DND-41 (cell line): ENCODE results near the gene NIBAN1.

Experiments used
- ATAC-seq: fragments of 200-7000 bp; cut with Tn5 transposase; 3 replicates; pipeline ENCODE4 v1.9.1; 2021; ENCODE audit warnings: low read depth; ENCODE audit not compliant: insufficient read depth
- DNase-seq: peaks from one replicate; pipeline ENCODE4 v3.0.0-alpha.2; 2020
- H2AFZ ChIP-seq: 2 replicates; pipeline ENCODE4 v1.6.0; 2012; ENCODE audit warnings: low read depth, low read length
- H3K27ac ChIP-seq: 2 replicates; pipeline ENCODE4 v1.5.1; 2012; ENCODE audit warnings: low read length, inconsistent platforms
- H3K27me3 ChIP-seq: fragments of 200-600 bp; sonication (generic); 2 replicates; pipeline ENCODE4 v1.6.0; 2012; ENCODE audit warnings: low read length, mild to moderate bottlenecking, inconsistent platforms; ENCODE audit not compliant: insufficient read depth, poor library complexity
- H3K36me3 ChIP-seq: 2 replicates; pipeline ENCODE4 v1.5.1; 2012; ENCODE audit warnings: low read length, inconsistent platforms; ENCODE audit not compliant: insufficient read depth
- H3K4me1 ChIP-seq: 2 replicates; pipeline ENCODE4 v1.5.1; 2012; ENCODE audit warnings: mild to moderate bottlenecking, low read length; ENCODE audit not compliant: insufficient read depth
- H3K4me2 ChIP-seq: 2 replicates; pipeline ENCODE4 v1.6.0; 2012; ENCODE audit warnings: mild to moderate bottlenecking, moderate library complexity, low read length, inconsistent platforms; ENCODE audit not compliant: insufficient read depth
- H3K4me3 ChIP-seq, 2 experiments: fragments of 200-600 bp in 1 of 2; shearing (Covaris generic) in 1 of 2; 2 replicates each; pipeline ENCODE4 v1.5.1; 2012 to 2016; ENCODE audit warnings: inconsistent platforms in 2 of 2, low read length in 2 of 2, mild to moderate bottlenecking in 2 of 2, low read depth in 1 of 2, moderate library complexity in 1 of 2
- H3K79me2 ChIP-seq: 2 replicates; pipeline ENCODE4 v1.6.0; 2012; ENCODE audit warnings: low read length, inconsistent platforms; ENCODE audit not compliant: insufficient read depth
- H3K9ac ChIP-seq: 2 replicates; pipeline ENCODE4 v1.6.0; 2012; ENCODE audit warnings: low read depth, mild to moderate bottlenecking, inconsistent platforms, low read length, moderate library complexity
- H3K9me3 ChIP-seq: 2 replicates; pipeline ENCODE4 v1.5.1; 2012; ENCODE audit warnings: low read length, moderate library complexity, mild to moderate bottlenecking, inconsistent platforms; ENCODE audit not compliant: insufficient read depth, severe bottlenecking
- H4K20me1 ChIP-seq: 2 replicates; pipeline ENCODE4 v1.6.0; 2012; ENCODE audit warnings: low read length; ENCODE audit not compliant: insufficient read depth
- EZH2 ChIP-seq: IDR thresholded peaks from 3 replicates; pipeline ENCODE4 v1.6.1; 2012; ENCODE audit warnings: borderline replicate concordance, low read depth, mild to moderate bottlenecking, moderate library complexity, low read length, inconsistent platforms; ENCODE audit not compliant: severe bottlenecking
- TF ChIP-seq, protein P1 (sequence below): IDR thresholded peaks from 2 replicates; pipeline ENCODE4 v1.5.1; 2012; ENCODE audit warnings: borderline replicate concordance, low read length, moderate library complexity, mild to moderate bottlenecking; ENCODE audit not compliant: poor library complexity, severe bottlenecking; ENCODE audit errors: extremely low read depth

Gene NIBAN1, protein sequence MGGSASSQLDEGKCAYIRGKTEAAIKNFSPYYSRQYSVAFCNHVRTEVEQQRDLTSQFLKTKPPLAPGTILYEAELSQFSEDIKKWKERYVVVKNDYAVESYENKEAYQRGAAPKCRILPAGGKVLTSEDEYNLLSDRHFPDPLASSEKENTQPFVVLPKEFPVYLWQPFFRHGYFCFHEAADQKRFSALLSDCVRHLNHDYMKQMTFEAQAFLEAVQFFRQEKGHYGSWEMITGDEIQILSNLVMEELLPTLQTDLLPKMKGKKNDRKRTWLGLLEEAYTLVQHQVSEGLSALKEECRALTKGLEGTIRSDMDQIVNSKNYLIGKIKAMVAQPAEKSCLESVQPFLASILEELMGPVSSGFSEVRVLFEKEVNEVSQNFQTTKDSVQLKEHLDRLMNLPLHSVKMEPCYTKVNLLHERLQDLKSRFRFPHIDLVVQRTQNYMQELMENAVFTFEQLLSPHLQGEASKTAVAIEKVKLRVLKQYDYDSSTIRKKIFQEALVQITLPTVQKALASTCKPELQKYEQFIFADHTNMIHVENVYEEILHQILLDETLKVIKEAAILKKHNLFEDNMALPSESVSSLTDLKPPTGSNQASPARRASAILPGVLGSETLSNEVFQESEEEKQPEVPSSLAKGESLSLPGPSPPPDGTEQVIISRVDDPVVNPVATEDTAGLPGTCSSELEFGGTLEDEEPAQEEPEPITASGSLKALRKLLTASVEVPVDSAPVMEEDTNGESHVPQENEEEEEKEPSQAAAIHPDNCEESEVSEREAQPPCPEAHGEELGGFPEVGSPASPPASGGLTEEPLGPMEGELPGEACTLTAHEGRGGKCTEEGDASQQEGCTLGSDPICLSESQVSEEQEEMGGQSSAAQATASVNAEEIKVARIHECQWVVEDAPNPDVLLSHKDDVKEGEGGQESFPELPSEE

GRCh38 chr1:184974056-184974836, at the start of gene NIBAN1:
NIBAN1 (minus strand) TSS chr1:184974508; CDS start chr1:184974356, 152 bp downstream.
- Histone ChIP-seq H3K9ac (no peak within 1 kb of the TSS), H3K27me3 (peaks cover 55% of the 10 kb centered on the region)
- ATAC-seq: peak; percentile 74

DNA sequence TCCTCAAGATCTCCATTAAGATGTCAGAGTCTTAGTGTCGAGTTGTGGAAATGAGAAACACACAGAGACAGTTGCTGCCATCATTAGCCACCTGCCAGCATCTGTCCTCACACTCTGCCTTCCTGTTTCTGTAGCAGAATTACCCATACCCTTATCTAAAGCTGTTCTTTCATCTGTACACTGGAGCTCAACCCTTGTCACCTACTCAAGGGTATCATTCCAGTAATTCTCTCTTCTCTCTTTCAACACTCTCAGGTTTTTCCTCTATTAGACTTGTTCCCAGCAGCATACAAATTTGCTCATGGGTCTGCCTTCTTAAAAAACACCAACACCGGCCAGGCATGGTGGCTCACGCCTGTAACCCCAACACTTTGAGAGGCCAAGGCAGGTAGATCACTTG, 43.7 kb upstream of the NIBAN1 start:
- H3K9ac ChIP-seq: no peak overlapping the region
- H3K36me3 ChIP-seq: no peaks in the 10 kb centered on the region
- no peaks in the 10 kb centered on the region for H4K20me1 ChIP-seq
- H3K27me3 ChIP-seq: no peaks in the 10 kb centered on the region
- no peak overlapping the region for H3K27ac ChIP-seq
- H3K9me3 ChIP-seq: no peaks in the 10 kb centered on the region
- ATAC-seq (no peak), DNase-seq (no peak)
- no peak overlapping the region for H3K4me2 ChIP-seq
- H3K79me2 ChIP-seq: no peaks in the 10 kb centered on the region
- H2AFZ ChIP-seq: no peak overlapping the region
- H3K4me3 ChIP-seq: no peak overlapping the region
- no peaks in the 10 kb centered on the region for H3K4me1 ChIP-seq
- TF ChIP-seq, protein P1, sequence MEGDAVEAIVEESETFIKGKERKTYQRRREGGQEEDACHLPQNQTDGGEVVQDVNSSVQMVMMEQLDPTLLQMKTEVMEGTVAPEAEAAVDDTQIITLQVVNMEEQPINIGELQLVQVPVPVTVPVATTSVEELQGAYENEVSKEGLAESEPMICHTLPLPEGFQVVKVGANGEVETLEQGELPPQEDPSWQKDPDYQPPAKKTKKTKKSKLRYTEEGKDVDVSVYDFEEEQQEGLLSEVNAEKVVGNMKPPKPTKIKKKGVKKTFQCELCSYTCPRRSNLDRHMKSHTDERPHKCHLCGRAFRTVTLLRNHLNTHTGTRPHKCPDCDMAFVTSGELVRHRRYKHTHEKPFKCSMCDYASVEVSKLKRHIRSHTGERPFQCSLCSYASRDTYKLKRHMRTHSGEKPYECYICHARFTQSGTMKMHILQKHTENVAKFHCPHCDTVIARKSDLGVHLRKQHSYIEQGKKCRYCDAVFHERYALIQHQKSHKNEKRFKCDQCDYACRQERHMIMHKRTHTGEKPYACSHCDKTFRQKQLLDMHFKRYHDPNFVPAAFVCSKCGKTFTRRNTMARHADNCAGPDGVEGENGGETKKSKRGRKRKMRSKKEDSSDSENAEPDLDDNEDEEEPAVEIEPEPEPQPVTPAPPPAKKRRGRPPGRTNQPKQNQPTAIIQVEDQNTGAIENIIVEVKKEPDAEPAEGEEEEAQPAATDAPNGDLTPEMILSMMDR: no peak
- TF ChIP-seq EZH2: no peak

More at GRCh38 chr1:184974056-184974836, at the start of gene NIBAN1:
- Histone ChIP-seq H3K9me3 (no peaks in the 10 kb centered on the region), H3K79me2 (no peaks in the 10 kb centered on the region), H3K27ac (no peak within 1 kb of the TSS), H2AFZ (no peak within 1 kb of the TSS; the same call in 1 of the 2 replicates), H3K4me1 (peaks cover 14% of the 10 kb centered on the region), H3K4me3 (peak within 1 kb of the TSS in 1 of 2 experiments; percentile 40; a peak in 2 of 4 replicates), H4K20me1 (no peaks in the 10 kb centered on the region), H3K4me2 (peak within 1 kb of the TSS; percentile 58), H3K36me3 (no peaks in the 10 kb centered on the region)
- TF ChIP-seq EZH2: peak; percentile 54
- TF ChIP-seq, protein P1: no peak
- DNase-seq: peak; percentile 19

GRCh38 chr1:185017338-185017737, 43.0 kb upstream of the NIBAN1 start:
- no peak for DNase-seq
- Histone ChIP-seq H3K36me3 (no peaks in the 10 kb centered on the region), H2AFZ (no peak overlapping the region), H3K4me1 (no peaks in the 10 kb centered on the region), H3K4me3 (no peak overlapping the region), H4K20me1 (no peaks in the 10 kb centered on the region), H3K9me3 (no peaks in the 10 kb centered on the region), H3K27ac (no peak overlapping the region), H3K27me3 (no peaks in the 10 kb centered on the region), H3K4me2 (no peak overlapping the region), H3K79me2 (no peaks in the 10 kb centered on the region), H3K9ac (no peak overlapping the region)
- no peak for ATAC-seq
- TF ChIP-seq EZH2: no peak
- TF ChIP-seq, protein P1: no peak
